Midbrain (tissue), 1 donor: ENCODE results near the gene PIP5K1A.
"Not testable (repeated sequence)": the region's sequence is repeated elsewhere in the genome, so short reads cannot be mapped to it uniquely, and the experiment has no call there.

Source experiments
- DNase-seq: peaks from one replicate; lab custom pipeline; 2025; lab: John Stamatoyannopoulos, UW

The PIP5K1A gene

DNA sequence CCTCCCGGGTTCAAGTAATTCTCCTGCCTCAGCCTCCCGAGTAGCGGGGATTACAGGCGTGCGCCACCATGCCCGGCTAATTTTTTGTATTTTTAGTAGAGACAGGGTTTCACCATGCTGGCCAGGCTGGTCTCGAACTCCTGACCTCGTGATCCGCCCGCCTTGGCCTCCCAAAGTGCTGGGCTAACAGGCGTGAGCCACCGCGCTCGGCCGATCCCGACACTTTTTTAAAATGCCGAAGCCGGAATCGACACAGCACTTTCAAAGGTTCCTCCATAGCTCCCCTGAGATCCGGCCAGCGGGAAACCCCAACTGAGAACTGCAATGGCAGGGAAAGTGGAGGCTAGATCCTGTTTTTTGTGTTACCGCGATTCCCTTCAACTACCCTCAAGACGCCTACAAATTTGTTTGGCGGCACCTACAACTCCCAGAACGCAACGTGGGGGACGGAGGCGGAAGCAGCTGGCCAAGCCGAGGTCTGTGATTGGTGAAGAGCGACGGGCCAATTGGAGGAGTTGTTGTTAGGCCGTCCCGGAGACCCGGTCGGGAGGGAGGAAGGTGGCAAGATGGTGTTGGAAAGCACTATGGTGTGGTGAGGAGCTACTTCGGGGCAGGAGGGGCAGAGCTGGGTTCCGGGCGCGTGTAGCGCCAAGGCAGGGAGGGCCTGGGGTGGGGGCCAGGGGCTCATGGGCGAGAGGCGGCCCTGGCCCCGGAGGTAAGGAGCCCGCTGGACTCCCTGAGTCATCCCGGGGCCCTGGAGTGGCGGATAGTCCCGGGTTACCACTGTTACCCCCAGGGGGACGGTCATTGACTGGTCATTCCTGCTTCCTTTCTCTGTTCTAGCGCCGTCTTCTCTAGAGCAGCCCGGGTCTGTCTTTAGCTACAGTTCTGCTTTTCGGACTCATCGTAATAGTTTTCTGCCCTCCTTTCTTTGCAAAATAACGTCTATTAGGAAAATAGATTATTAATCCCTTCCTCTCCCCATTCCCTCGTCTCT lies 56.2 kb downstream of the PIP5K1A start, which contains the start of gene PSMD4:
PSMD4 (plus strand) TSS at position 518 of the 997 bp plus-strand sequence; CDS start at position 567, 49 bp downstream.
- DNase-seq: peak; percentile 97

GRCh38 chr1:151255381-151255780 lies 57.0 kb downstream of the PIP5K1A start:
- no peak for DNase-seq

DNA sequence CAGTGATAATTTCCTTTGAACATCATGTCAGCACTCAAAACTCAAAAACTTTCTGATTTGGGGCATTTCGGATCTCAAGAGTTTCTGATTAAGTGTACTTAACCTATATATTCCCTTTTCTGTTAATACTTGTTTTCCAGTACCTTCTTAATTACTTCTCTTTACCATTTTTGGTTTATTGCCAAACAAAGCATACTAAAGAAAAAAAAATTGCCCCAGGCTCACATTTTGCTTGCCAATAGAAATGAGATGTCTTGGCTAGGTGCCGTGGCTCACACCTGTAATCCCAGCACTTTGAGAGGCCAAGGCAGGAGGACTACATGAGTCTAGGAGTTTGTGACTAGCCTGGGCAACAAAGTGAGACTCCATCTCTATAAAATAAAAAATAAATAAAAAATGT lies 61.0 kb downstream of the PIP5K1A start:
- no peak for DNase-seq

DNA sequence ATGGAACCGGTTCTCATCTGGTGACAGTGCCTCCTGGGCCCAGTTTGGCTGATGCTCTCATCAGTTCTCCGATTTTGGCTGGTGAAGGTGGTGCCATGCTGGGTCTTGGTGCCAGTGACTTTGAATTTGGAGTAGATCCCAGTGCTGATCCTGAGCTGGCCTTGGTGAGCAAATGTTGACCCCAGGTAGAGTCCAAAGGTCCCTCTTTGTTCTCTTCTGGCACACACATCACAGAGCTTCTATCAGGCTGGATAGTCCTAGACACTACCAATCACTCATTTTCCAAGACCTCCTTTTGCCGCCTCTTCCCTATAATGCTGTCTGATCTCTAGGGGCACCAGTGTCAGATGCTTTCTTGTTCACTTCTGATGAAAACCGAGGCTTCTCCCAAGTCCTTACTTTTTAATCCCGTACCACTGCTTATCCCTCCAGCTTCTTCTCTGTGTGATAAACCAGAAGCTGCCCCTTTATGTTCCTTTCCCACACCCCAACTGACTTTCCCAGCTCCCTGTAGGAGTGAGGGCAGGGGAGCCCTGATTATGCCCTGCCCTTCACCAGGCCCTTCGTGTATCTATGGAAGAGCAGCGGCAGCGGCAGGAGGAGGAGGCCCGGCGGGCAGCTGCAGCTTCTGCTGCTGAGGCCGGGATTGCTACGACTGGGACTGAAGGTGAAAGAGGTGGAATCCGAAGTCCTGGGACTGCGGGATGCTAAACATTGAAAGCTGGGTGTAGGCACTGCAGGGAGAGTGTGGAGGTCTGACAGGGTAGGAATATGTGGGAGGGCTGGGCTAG lies 67.3 kb downstream of the PIP5K1A start:
- DNase-seq: no peak

- no peak for DNase-seq
These were observed 68.0 kb downstream of the PIP5K1A start for GRCh38 chr1:151266315-151266714.

DNA sequence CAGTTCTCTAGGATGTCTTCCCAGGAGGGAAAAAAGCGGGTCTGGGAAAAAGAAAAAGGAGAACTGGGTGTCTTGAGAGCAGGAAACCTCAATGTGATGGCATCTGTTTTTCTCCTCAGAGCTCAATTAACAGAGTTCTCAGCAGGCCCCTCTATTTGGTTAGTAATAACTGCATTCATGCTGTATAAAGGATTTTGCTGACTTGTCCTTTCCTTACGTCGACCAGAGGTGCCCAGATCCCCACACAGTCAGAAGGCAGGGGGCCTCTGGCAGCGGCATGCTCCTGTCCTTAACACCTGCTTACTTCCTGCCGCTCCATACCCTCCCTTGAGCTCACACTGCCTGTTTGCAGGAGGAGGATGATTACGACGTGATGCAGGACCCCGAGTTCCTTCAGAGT lies 68.5 kb downstream of the PIP5K1A start:
- no peak for DNase-seq

- no peak for DNase-seq
These were observed 69.4 kb downstream of the PIP5K1A start for GRCh38 chr1:151267760-151268159.

- DNase-seq: no peak
These were observed 75.6 kb downstream of the PIP5K1A start for GRCh38 chr1:151273924-151274466.

GRCh38 chr1:151275341-151275740 lies 77.0 kb downstream of the PIP5K1A start:
- DNase-seq: not testable (repeated sequence)

- DNase-seq: no peak
These were observed 78.9 kb downstream of the PIP5K1A start for GRCh38 chr1:151277249-151277648.

GRCh38 chr1:151281225-151281968 lies 83.0 kb downstream of the PIP5K1A start:
- peak; percentile 96 for DNase-seq

DNA sequence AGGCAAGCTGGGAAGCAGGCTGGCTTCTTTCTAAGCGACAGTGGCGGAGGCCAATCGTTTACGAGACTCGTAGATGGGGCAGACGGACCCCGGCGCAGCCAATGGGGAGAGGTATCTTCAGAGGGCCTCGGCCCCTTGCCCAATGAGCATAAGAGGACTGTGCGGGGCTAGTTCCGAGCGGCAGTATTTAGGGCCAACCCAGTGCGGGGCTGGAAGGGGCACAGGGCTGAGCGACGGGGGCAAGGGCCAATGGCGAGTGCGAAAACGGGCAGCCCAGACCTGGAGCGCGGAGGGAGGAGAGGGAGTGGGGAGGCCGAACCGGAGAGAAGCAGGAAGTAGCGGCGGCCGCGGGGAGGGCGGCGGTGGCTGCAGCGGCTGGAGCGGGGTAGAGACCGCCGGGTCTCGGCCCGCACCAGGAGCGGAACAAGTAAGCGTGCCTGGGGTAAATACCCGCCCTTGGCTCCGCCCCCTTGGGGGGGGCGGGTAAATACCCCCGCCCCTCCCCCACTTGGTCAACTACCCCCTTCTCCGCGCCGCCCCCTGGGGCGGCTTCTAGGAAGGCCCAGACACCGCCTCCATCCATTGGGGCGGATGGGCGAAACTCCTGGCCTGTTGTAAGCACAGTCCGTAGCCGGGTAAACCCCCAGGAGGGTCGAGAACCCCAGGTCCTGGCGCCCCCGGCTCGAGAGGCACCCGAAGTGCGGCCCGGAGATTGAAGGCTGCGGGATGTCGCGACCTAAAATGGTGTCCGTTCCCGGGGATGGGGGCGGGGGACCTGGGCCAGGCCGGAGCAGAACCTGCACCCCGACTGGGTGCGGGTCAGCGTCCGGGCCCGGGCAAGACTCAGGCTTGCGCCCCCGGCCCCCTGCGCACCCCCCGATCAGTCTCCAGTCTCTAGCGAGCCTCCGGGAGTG lies 83.9 kb downstream of the PIP5K1A start, which contains the start of gene ZNF687:
ZNF687 (plus strand) TSS at position 331 of the 914 bp plus-strand sequence. CDS start 3,993 bp downstream, outside the sequence.
- DNase-seq: peak; percentile 100

DNA sequence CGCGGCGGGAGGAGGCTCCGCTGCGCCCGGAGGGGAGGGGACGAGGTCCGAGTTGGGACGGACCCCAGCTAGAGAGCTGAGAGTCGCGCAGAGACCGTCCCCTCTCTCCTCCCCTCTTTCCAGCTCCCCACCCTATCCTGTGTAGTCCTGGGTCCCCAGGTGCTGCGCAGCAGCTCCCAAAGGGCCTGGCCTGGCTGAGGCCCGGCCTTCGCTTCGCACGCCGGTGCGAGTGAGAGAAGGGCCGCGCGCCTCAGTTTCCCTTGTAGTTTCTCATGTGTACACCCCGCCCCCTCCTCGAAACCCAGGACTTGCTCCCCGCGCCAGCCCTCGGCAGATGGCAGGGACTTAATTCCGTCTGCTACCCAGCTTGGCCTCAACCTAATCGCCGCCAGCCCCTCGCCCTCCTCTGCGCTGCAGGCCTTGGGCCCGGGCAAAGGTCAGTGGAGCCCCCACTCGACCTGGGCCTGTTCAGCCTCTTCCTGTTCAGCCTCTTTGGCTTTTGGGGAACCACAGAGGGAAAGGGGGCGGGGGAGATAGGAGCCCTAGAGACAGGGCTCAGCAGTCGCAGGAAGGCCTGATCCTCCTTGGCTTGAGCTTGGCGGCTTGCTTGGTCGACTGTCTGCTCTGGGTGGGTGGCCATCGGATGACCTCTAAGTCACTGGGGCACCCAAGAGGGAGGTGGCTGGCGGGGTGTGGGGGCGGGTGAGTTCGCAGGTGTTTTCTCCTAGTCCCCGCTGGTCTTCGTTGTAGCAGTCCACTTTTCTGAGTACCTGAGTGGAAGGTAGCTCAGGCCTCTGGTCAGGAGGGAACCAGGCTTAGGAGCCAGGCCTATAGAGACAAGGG lies 84.8 kb downstream of the PIP5K1A start:
- peak; percentile 50 for DNase-seq

GRCh38 chr1:151284013-151284577 lies 85.7 kb downstream of the PIP5K1A start:
- no peak for DNase-seq

- DNase-seq: no peak
These were observed 88.4 kb downstream of the PIP5K1A start for GRCh38 chr1:151286619-151287340.

DNA sequence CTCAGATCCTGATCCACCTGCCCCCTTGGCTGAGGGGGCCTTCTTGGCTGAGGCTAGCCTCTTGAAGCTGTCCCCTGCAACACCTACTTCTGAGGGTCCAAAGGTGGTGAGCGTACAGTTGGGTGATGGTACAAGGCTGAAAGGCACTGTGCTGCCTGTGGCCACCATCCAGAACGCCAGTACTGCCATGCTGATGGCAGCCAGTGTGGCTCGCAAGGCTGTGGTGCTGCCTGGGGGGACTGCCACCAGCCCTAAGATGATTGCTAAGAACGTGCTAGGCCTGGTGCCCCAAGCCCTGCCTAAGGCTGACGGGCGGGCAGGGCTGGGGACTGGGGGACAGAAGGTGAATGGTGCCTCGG lies 89.0 kb downstream of the PIP5K1A start:
- DNase-seq: no peak

DNA sequence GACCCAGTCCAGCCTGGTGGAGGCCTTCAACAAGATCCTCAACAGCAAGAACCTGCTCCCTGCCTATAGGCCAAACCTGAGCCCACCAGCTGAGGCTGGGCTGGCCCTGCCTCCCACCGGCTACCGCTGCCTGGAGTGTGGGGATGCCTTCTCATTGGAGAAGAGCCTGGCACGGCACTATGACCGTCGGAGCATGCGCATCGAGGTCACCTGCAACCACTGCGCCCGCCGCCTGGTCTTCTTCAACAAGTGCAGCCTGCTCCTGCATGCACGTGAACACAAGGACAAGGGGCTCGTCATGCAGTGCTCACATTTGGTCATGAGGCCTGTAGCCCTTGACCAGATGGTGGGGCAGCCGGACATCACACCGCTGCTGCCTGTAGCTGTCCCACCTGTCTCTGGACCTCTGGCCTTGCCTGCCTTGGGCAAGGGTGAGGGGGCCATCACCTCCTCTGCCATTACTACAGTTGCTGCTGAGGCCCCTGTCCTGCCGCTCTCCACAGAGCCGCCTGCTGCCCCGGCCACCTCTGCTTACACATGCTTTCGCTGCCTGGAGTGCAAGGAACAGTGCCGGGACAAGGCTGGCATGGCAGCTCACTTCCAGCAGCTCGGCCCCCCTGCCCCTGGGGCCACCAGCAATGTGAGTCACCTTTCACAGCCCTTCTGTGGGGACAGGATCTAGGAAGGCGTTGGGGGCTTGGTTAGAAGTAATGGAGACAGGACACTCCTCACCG lies 89.6 kb downstream of the PIP5K1A start:
- DNase-seq: no peak

DNA sequence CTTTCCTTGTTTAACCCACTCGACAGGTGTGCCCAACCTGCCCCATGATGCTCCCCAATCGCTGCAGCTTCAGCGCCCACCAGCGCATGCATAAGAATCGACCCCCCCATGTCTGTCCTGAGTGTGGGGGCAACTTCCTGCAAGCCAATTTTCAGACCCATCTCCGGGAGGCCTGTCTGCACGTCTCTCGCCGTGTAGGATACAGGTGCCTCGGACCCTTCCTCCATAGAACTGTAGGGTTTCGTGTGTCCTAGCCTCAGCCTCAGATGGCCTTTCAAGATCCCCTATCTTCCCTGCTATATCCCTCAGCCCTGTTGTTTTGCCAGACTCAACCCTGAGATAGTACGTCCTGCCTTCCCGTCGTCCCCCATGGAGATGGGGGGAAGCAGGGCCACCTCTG lies 90.2 kb downstream of the PIP5K1A start:
- DNase-seq: no peak
